ENCODE data around the gene HMX3.

HMX3 gene

DNA sequence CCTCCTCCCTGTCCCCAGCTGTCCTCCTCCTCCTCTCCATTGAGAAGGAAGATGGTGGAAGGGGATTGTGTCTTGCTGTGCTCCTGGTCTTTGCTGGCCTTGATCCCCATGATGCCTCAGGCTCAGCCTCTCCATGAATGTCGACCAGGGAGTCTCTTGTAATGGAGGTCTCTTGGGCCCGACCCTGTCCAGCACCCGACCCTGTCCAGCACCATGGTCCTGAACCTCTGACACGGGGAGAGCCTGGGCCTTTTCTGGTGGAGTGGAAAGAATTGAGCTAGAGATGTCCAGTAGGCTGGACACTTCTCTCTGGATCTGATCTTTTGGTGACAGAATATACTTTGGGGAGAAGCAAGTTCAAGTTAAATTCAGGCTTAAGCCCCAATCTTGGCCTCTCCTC lies 42.3 kb upstream of the HMX3 start:
- peaks cover 16% of the 10 kb centered on the region for H3K27me3 ChIP-seq

DNA sequence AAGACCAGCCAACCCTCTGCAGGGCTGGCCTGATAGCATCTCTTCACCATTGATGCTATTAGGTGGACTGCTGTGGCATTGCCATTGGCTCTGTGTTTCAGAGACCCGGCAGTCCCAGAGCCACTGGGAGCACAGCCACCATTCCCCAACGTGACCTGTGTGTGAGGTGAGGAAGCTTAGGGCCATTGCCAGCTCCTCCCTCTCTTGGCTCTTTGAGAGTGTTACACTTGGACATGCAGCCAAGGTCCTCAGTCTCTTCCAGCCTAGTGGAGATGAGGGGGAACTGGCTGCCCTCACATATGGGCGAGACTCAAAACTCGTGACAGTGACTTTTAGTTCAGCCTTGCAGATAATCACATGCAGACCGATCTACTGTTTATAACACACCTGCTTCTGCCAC lies 39.3 kb upstream of the HMX3 start:
- Histone ChIP-seq H3K4me3 (ENCODE audit: low read depth in 1 of 2, low read length in 1 of 2) (no peak overlapping the region), H3K27me3 (peaks cover 7% of the 10 kb centered on the region), H3K4me1 (ENCODE audit: control insufficient read depth in 1 of 2, insufficient read depth in 1 of 2, low read depth in 1 of 2, low read length in 1 of 2) (no peaks in the 10 kb centered on the region), H3K9me3 (no peaks in the 10 kb centered on the region), H3K36me3 (no peaks in the 10 kb centered on the region), H3K27ac (no peak overlapping the region)
- TF ChIP-seq, protein P1, sequence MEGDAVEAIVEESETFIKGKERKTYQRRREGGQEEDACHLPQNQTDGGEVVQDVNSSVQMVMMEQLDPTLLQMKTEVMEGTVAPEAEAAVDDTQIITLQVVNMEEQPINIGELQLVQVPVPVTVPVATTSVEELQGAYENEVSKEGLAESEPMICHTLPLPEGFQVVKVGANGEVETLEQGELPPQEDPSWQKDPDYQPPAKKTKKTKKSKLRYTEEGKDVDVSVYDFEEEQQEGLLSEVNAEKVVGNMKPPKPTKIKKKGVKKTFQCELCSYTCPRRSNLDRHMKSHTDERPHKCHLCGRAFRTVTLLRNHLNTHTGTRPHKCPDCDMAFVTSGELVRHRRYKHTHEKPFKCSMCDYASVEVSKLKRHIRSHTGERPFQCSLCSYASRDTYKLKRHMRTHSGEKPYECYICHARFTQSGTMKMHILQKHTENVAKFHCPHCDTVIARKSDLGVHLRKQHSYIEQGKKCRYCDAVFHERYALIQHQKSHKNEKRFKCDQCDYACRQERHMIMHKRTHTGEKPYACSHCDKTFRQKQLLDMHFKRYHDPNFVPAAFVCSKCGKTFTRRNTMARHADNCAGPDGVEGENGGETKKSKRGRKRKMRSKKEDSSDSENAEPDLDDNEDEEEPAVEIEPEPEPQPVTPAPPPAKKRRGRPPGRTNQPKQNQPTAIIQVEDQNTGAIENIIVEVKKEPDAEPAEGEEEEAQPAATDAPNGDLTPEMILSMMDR (IDR thresholded peaks at IDR 0.05): no peak

More for the DNA sequence above, 42.3 kb upstream of the HMX3 start:
- TF ChIP-seq, protein P1 (IDR thresholded peaks at IDR 0.05): no peak
- no peaks in the 10 kb centered on the region for H3K36me3 ChIP-seq
- H3K9me3 ChIP-seq: no peaks in the 10 kb centered on the region
- H3K4me1 ChIP-seq (ENCODE audit: control insufficient read depth in 1 of 2, insufficient read depth in 1 of 2, low read depth in 1 of 2, low read length in 1 of 2): no peaks in the 10 kb centered on the region
- H3K4me3 ChIP-seq (ENCODE audit: low read depth in 1 of 2, low read length in 1 of 2): no peak overlapping the region
- no peak overlapping the region for H3K27ac ChIP-seq

DNA sequence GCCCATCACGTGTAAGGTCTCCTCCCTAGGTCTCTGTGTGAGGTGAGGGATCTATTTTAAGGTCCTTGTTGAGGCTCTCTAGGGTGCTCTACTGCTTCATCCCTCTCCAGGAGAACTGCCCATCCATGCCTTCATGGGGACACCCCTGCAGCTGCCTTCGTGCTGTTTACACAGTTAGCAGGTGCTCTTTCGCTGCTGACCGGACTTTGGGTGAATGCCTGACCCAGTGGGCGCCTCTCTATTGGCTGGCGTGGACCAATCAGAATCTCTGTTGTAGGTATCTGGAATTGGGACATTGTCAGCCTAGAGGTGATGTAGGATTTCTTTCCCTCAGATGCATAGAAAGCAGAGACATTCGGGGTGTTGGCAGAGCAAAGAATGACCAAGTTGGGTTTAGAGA lies 38.7 kb upstream of the HMX3 start:
- TF ChIP-seq, protein P1 (IDR thresholded peaks at IDR 0.05): no peak

DNA sequence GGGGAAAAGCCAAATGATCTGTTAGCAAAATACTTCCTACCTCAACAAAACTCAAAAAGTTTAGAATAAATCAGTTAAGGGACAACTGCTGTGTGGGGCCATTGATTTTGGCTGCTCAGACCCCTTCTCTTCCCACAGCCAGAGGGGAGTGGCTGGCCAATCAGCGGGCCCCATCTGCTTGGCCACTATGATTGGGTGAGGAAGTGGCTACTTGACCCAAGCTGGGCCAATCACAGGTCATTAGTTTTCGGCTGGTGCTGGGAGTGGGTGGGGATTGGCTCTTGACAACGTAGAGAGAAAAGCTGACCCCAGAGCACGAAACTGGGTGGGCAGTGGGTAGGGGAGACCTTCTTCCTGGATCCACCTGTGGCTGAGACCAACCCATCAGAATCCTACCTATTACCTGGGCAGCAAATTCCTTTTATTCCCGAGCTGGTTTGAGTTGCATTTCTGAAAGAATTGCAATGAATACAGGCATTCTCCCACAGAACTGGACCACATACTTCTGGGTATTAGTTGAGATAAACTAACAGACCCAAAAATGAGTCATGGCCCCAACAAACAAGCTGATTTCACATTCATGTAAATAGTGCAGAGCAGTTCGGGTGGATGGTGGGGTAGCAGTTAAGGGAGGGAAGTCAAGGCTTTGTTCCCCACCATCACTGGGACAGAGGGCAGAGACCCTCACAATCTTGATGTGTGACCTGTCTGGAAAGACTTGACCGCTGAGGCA lies 35.6 kb upstream of the HMX3 start:
- no peaks in the 10 kb centered on the region for H3K36me3 ChIP-seq
- H3K4me3 ChIP-seq (ENCODE audit: low read depth in 1 of 2, low read length in 1 of 2): no peak overlapping the region
- H3K27me3 ChIP-seq: peaks cover 9% of the 10 kb centered on the region
- no peak overlapping the region for H3K27ac ChIP-seq
- H3K9me3 ChIP-seq: no peaks in the 10 kb centered on the region
- TF ChIP-seq, protein P1 (IDR thresholded peaks at IDR 0.05): no peak
- no peaks in the 10 kb centered on the region for H3K4me1 ChIP-seq (ENCODE audit: control insufficient read depth in 1 of 2, insufficient read depth in 1 of 2, low read depth in 1 of 2, low read length in 1 of 2)

More for the DNA sequence above, 38.7 kb upstream of the HMX3 start:
- Histone ChIP-seq H3K27ac (no peak overlapping the region), H3K4me1 (ENCODE audit: control insufficient read depth in 1 of 2, insufficient read depth in 1 of 2, low read depth in 1 of 2, low read length in 1 of 2) (no peaks in the 10 kb centered on the region), H3K4me3 (ENCODE audit: low read depth in 1 of 2, low read length in 1 of 2) (no peak overlapping the region), H3K27me3 (peaks cover 5% of the 10 kb centered on the region), H3K36me3 (no peaks in the 10 kb centered on the region), H3K9me3 (no peaks in the 10 kb centered on the region)

DNA sequence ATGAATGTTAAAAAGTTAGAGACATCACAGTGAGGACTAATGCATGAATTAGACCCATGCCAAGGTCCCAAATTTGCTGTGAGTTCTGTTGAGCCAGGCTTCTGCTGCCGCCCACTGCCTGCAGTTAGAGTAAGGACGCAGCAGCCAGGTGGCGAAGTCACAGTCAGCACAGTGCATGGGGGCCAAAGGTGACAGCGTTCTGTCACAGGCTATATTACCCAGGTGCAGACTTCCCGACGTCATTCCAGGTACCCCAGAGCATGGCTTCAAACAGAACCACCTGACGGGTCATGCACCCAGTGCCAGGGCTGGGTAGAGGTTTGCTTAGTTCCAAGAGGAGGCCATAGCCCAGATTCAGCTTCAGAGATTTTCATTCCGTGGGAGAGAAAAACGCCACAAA lies 33.9 kb upstream of the HMX3 start:
- Histone ChIP-seq H3K27me3 (peaks cover 9% of the 10 kb centered on the region), H3K9me3 (no peaks in the 10 kb centered on the region), H3K36me3 (no peaks in the 10 kb centered on the region), H3K4me1 (ENCODE audit: control insufficient read depth in 1 of 2, insufficient read depth in 1 of 2, low read depth in 1 of 2, low read length in 1 of 2) (no peaks in the 10 kb centered on the region), H3K4me3 (ENCODE audit: low read depth in 1 of 2, low read length in 1 of 2) (no peak overlapping the region), H3K27ac (no peak overlapping the region)
- TF ChIP-seq, protein P1 (IDR thresholded peaks at IDR 0.05): no peak

All from neutrophil (primary cell).